ENCODE results near the gene RAP1GDS1.
"Not testable (repeated sequence)": the region's sequence is repeated elsewhere in the genome, so short reads cannot be mapped to it uniquely, and the experiment has no call there.

The RAP1GDS1 gene

GRCh38 chr4:98314791-98315565, 53.8 kb downstream of the RAP1GDS1 start:
- Mint-ChIP-seq H3K4me1 (ENCODE audit: low read depth) (no peaks in the 10 kb centered on the region), H3K9me3 (ENCODE audit: low read depth) (peaks cover 4% of the 10 kb centered on the region), H3K36me3 (peaks cover 14% of the 10 kb centered on the region), H3K4me3 (no peak overlapping the region), H3K27ac (no peak overlapping the region), H3K27me3 (no peaks in the 10 kb centered on the region)

DNA sequence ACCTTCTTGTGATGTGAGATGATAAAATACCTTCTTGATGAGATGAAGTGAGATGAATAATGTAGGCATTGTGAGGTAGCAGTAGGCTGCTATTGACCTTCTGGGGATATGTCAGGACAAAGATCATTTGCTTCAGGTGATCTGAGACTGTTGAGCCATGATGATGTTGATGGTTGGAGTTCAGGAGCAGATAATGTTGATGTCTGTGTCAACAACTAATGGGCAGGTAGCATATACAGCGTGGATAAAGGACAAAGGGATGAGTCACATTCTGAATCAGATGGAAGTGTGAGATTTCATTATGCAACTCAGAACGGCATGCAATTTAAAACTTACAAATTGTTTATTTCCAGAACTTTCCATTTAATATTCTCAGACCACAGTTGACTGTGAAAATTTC, 57.3 kb downstream of the RAP1GDS1 start:
- H3K36me3 Mint-ChIP-seq = peaks cover 17% of the 10 kb centered on the region
- H3K27ac Mint-ChIP-seq = no peak overlapping the region
- no peaks in the 10 kb centered on the region for H3K4me1 Mint-ChIP-seq (ENCODE audit: low read depth)
- H3K27me3 Mint-ChIP-seq = no peaks in the 10 kb centered on the region
- H3K9me3 Mint-ChIP-seq (ENCODE audit: low read depth) = peaks cover 4% of the 10 kb centered on the region
- no peak overlapping the region for H3K4me3 Mint-ChIP-seq

DNA sequence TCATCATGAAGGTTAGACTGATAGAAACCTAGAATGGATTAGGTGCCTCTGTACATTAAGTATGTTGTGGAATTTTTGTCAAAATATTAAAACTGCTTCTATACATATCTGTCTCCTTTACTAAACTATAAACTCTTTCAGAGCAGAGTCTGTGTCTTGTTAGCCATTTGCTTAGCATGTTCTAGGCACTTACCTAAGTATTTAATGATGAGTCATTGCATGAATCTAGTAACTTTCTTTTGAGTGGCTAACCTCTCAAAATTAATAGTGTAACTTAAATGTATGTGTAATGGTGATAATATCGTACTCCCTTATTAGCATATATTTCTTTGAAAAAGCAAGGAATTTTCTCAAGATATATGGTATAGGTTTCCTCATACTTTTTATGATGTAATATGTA, 57.8 kb downstream of the RAP1GDS1 start:
- Mint-ChIP-seq H3K9me3 (ENCODE audit: low read depth) (peaks cover 4% of the 10 kb centered on the region), H3K4me1 (ENCODE audit: low read depth) (no peaks in the 10 kb centered on the region), H3K27me3 (no peaks in the 10 kb centered on the region), H3K4me3 (no peak overlapping the region), H3K36me3 (peaks cover 13% of the 10 kb centered on the region), H3K27ac (no peak overlapping the region)

GRCh38 chr4:98326168-98326567, 65.0 kb downstream of the RAP1GDS1 start:
- peaks cover 21% of the 10 kb centered on the region for H3K9me3 Mint-ChIP-seq (ENCODE audit: low read depth)
- H3K4me3 Mint-ChIP-seq = no peak overlapping the region
- H3K4me1 Mint-ChIP-seq (ENCODE audit: low read depth) = no peaks in the 10 kb centered on the region
- no peak overlapping the region for H3K27ac Mint-ChIP-seq
- no peaks in the 10 kb centered on the region for H3K27me3 Mint-ChIP-seq
- H3K36me3 Mint-ChIP-seq = peaks cover 13% of the 10 kb centered on the region

- Mint-ChIP-seq H3K4me3 (no peak overlapping the region), H3K4me1 (ENCODE audit: low read depth) (no peaks in the 10 kb centered on the region), H3K36me3 (peaks cover 20% of the 10 kb centered on the region), H3K27ac (no peak overlapping the region), H3K27me3 (no peaks in the 10 kb centered on the region), H3K9me3 (ENCODE audit: low read depth) (peaks cover 27% of the 10 kb centered on the region)
Observed at GRCh38 chr4:98327694-98328093, 66.5 kb downstream of the RAP1GDS1 start.

GRCh38 chr4:98329879-98330640, 68.9 kb downstream of the RAP1GDS1 start:
- H3K4me1 Mint-ChIP-seq (ENCODE audit: low read depth); H3K4me3 Mint-ChIP-seq; H3K27me3 Mint-ChIP-seq; H3K27ac Mint-ChIP-seq: not testable (repeated sequence)
- Mint-ChIP-seq H3K9me3 (ENCODE audit: low read depth) (peaks cover 27% of the 10 kb centered on the region), H3K36me3 (peaks cover 28% of the 10 kb centered on the region)

DNA sequence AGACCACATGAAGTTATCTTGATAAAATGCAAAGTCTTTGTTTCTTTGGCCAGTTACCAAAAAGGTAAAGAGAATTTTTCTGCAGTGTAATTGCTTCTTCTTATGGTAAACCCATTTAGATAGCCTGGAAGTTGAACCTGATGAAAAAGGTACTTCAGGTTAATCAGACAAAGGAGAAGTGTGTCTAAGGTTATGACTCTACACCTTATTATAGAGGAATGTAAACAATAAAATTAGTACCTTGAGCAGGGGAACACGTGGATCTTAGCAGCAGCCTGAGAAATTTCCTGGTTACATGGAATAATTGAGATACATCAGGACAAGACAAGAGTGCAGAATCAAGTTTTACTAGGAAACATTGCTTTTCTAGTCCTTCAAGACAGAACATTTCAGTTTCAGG, 70.8 kb downstream of the RAP1GDS1 start:
- H3K9me3 Mint-ChIP-seq (ENCODE audit: low read depth) = peaks cover 17% of the 10 kb centered on the region

DNA sequence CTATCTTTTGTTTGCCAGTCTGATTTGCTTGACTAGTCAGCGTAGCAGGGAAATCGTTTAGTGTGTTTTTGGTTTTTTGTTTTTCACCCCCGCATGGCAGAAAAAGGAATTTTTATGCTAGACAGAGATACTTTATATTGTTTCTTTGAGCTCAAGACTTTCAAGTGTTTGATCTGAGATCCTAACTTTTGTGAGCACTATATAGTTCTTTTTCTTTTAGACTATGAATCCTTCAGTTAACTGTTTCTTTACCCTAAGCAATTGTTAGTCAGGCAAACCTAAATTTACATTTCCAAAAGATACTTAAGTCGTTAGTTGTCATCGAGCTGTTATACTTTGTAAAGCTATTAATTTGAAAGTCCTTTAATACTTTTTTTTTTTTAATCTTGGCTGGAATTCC, 73.3 kb downstream of the RAP1GDS1 start:
- H3K36me3 Mint-ChIP-seq = peaks cover 34% of the 10 kb centered on the region
- H3K4me1 Mint-ChIP-seq (ENCODE audit: low read depth) = no peaks in the 10 kb centered on the region
- H3K27ac Mint-ChIP-seq = no peak overlapping the region
- no peak overlapping the region for H3K4me3 Mint-ChIP-seq
- H3K9me3 Mint-ChIP-seq (ENCODE audit: low read depth) = peaks cover 12% of the 10 kb centered on the region
- no peaks in the 10 kb centered on the region for H3K27me3 Mint-ChIP-seq

More for the DNA sequence above, 70.8 kb downstream of the RAP1GDS1 start:
- no peak overlapping the region for H3K27ac Mint-ChIP-seq
- no peak overlapping the region for H3K4me3 Mint-ChIP-seq
- peaks cover 32% of the 10 kb centered on the region for H3K36me3 Mint-ChIP-seq
- H3K27me3 Mint-ChIP-seq = no peaks in the 10 kb centered on the region
- no peaks in the 10 kb centered on the region for H3K4me1 Mint-ChIP-seq (ENCODE audit: low read depth)

DNA sequence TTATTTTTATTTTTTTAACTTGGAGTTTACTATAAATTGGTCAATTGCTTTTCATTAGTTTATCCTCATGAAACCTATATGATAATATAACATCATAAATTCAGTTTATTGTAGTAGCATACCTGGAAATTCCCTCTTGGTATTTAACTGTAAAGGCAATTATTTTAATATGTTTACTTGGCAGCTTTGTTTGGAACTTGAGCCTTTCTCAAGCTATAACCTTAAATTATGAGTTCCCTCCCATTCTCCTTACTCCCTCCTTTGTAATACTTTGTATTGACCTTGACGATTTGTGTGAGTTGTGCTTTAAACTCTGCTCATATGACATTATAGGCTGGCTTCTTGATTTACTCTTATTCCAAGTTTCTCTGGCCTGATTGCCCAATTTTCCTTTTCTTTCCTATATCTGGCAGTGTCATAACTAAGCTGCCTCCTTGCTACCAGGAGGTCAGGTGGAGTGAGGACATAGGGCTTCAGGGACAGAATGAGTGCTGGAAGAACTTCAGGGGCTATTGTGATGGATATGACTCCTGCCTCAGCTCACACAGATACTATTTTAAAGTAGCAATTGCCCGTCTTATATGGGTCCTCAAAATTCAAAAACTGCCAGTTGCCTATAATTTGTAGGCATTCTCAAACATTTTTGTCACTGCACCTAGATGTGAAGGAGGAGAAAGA, 77.7 kb downstream of the RAP1GDS1 start:
- peaks cover 30% of the 10 kb centered on the region for H3K36me3 Mint-ChIP-seq
- peaks cover 10% of the 10 kb centered on the region for H3K9me3 Mint-ChIP-seq (ENCODE audit: low read depth)

GRCh38 chr4:98341309-98341708, 80.1 kb downstream of the RAP1GDS1 start:
- H3K36me3 Mint-ChIP-seq = peaks cover 31% of the 10 kb centered on the region
- peaks cover 10% of the 10 kb centered on the region for H3K9me3 Mint-ChIP-seq (ENCODE audit: low read depth)
- no peaks in the 10 kb centered on the region for H3K4me1 Mint-ChIP-seq (ENCODE audit: low read depth)
- no peaks in the 10 kb centered on the region for H3K27me3 Mint-ChIP-seq
- H3K4me3 Mint-ChIP-seq = no peak overlapping the region
- no peak overlapping the region for H3K27ac Mint-ChIP-seq

More for the DNA sequence above, 77.7 kb downstream of the RAP1GDS1 start:
- H3K4me3 Mint-ChIP-seq = no peak overlapping the region
- no peaks in the 10 kb centered on the region for H3K27me3 Mint-ChIP-seq
- H3K4me1 Mint-ChIP-seq (ENCODE audit: low read depth) = no peaks in the 10 kb centered on the region
- no peak overlapping the region for H3K27ac Mint-ChIP-seq

- H3K9me3 Mint-ChIP-seq (ENCODE audit: low read depth) = peaks cover 10% of the 10 kb centered on the region
- no peak overlapping the region for H3K27ac Mint-ChIP-seq
- no peaks in the 10 kb centered on the region for H3K27me3 Mint-ChIP-seq
- H3K4me3 Mint-ChIP-seq = no peak overlapping the region
- peaks cover 38% of the 10 kb centered on the region for H3K36me3 Mint-ChIP-seq
- H3K4me1 Mint-ChIP-seq (ENCODE audit: low read depth) = no peaks in the 10 kb centered on the region
Observed at GRCh38 chr4:98343626-98344025, 82.4 kb downstream of the RAP1GDS1 start.

DNA sequence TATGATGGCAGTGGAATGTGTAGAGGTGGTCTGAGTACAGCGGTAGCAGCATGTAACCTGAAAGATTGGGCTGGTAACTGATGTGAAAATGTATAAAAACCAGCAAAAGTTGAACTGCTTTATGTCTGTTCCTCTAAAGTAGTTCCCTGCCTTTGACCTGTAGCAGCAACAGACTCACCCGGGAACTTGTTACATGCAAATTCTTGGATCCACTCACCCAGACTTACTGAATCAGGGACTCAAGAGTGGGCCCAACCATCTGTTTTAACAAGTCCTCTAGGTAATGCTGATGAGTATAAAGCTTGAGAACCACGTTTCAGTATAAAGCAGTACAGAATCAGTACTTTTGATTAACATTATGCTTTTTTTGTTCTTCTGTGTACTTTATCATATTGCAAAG, 84.7 kb downstream of the RAP1GDS1 start:
- no peaks in the 10 kb centered on the region for H3K9me3 Mint-ChIP-seq (ENCODE audit: low read depth)
- H3K4me3 Mint-ChIP-seq = no peak overlapping the region
- H3K4me1 Mint-ChIP-seq (ENCODE audit: low read depth) = peaks cover 4% of the 10 kb centered on the region
- no peaks in the 10 kb centered on the region for H3K27me3 Mint-ChIP-seq
- peaks cover 37% of the 10 kb centered on the region for H3K36me3 Mint-ChIP-seq
- no peak overlapping the region for H3K27ac Mint-ChIP-seq

- no peak overlapping the region for H3K4me3 Mint-ChIP-seq
Observed at GRCh38 chr4:98352396-98352795, 91.2 kb downstream of the RAP1GDS1 start.

DNA sequence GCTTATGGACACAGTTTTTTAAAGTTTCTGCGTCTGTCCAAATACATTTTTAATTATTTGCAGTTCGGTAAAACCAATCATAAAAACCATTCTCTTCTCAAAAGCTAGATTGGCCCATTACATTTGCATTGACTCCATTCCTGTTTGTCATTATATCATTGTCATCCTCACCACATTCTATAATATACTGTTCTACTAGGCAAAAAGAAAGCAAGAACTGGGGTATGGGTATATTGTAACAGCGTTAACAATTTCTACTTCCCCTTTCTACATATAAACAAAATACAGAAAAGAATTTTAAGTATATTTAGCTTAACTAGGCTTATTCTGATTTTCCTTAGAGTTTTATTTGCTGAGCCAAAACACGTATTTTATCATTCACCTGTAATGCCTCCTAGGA, 91.8 kb downstream of the RAP1GDS1 start:
- Mint-ChIP-seq H3K9me3 (ENCODE audit: low read depth) (no peaks in the 10 kb centered on the region), H3K27ac (no peak overlapping the region), H3K27me3 (no peaks in the 10 kb centered on the region), H3K36me3 (peaks cover 26% of the 10 kb centered on the region), H3K4me1 (ENCODE audit: low read depth) (peaks cover 17% of the 10 kb centered on the region), H3K4me3 (no peak overlapping the region)

More at GRCh38 chr4:98352396-98352795, 91.2 kb downstream of the RAP1GDS1 start:
- Mint-ChIP-seq H3K27me3 (no peaks in the 10 kb centered on the region), H3K36me3 (peaks cover 30% of the 10 kb centered on the region), H3K4me1 (ENCODE audit: low read depth) (peaks cover 17% of the 10 kb centered on the region), H3K9me3 (ENCODE audit: low read depth) (no peaks in the 10 kb centered on the region), H3K27ac (no peak overlapping the region)

GRCh38 chr4:98358630-98359248, 97.6 kb downstream of the RAP1GDS1 start:
- Mint-ChIP-seq H3K27ac (no peak overlapping the region), H3K4me1 (ENCODE audit: low read depth) (peaks cover 4% of the 10 kb centered on the region), H3K4me3 (no peak overlapping the region), H3K36me3 (peaks cover 18% of the 10 kb centered on the region), H3K27me3 (no peaks in the 10 kb centered on the region), H3K9me3 (ENCODE audit: low read depth) (no peaks in the 10 kb centered on the region)
